GM13977 (cell line): ENCODE results near the gene RAD51B.
"Not testable (repeated sequence)": the region's sequence is repeated elsewhere in the genome, so short reads cannot be mapped to it uniquely, and the experiment has no call there.

ENCODE experiments used
- DNase-seq: peaks from one replicate; pipeline ENCODE4 v3.0.0; 2012; ENCODE audit warnings: low spot score
- in situ Hi-C: fragments of 300-500 bp; cut with MboI; formaldehyde crosslinking; loops from one replicate; pipeline ENCODE4 v1.12.0; 2022; ENCODE audit warnings: low sequenced_read_pairs, low pct_unique_long_range_greater_than_20kb, mixed read lengths, inconsistent platforms; ENCODE audit not compliant: unreplicated experiment
- TF ChIP-seq, protein P1 (sequence below): IDR thresholded peaks from 2 replicates; pipeline ENCODE4 v1.5.1; 2012; ENCODE audit warnings: mild to moderate bottlenecking, control low read depth; ENCODE audit not compliant: insufficient read depth; ENCODE audit errors: extremely low read depth, missing control alignments

Gene RAD51B

GRCh38 chr14:68284333-68284732 lies 464.8 kb downstream of the RAD51B start:
- in situ Hi-C loops = no loop called here
- no peak for DNase-seq
- TF ChIP-seq, protein P1, sequence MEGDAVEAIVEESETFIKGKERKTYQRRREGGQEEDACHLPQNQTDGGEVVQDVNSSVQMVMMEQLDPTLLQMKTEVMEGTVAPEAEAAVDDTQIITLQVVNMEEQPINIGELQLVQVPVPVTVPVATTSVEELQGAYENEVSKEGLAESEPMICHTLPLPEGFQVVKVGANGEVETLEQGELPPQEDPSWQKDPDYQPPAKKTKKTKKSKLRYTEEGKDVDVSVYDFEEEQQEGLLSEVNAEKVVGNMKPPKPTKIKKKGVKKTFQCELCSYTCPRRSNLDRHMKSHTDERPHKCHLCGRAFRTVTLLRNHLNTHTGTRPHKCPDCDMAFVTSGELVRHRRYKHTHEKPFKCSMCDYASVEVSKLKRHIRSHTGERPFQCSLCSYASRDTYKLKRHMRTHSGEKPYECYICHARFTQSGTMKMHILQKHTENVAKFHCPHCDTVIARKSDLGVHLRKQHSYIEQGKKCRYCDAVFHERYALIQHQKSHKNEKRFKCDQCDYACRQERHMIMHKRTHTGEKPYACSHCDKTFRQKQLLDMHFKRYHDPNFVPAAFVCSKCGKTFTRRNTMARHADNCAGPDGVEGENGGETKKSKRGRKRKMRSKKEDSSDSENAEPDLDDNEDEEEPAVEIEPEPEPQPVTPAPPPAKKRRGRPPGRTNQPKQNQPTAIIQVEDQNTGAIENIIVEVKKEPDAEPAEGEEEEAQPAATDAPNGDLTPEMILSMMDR = no peak

DNA sequence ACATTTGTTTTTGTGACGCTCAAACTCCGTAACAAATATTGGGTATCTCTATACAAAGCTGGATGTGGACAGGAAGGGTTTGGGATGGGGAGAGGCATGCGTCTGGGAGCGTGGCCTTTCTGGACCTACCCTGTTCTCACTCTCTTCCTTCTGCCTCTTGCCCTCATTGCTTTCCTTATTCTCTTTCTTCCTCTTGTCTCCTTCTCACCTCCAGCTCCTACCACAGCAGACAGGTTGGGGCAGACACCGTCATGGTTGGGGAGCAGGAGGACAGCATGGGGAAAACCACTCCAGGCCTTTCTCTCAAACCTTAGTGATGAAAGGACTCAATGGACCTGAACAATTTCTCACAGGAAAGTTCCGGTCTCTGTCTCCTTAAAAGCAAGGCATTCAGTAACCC lies 465.3 kb downstream of the RAD51B start:
- no peak for DNase-seq
- TF ChIP-seq, protein P1 = no peak
- in situ Hi-C loops = no loop called here

GRCh38 chr14:68285421-68286179 lies 466.0 kb downstream of the RAD51B start:
- DNase-seq = no peak
- TF ChIP-seq, protein P1 = no peak
- in situ Hi-C loops = no loop called here

DNA sequence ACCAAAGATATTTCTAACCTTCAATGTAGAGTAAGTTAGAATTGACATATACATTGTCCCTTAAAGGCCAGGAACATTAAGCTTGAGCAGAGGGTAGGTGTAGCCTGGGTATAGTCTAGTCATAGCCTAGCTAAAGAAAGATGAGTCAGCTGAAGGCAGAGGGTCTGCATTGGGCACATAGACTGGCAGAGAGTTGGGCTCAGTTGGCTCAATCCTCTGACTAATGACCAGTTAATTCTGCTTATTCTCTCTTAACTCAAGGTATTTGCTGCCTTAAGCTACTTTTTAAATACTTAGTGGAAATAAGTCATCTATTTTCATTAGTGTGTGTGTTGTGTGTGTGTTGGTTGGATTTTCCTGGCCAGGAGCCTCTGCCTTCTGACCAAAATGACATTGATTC lies 467.1 kb downstream of the RAD51B start:
- in situ Hi-C loops = no loop called here
- TF ChIP-seq, protein P1 = no peak
- DNase-seq = no peak

DNA sequence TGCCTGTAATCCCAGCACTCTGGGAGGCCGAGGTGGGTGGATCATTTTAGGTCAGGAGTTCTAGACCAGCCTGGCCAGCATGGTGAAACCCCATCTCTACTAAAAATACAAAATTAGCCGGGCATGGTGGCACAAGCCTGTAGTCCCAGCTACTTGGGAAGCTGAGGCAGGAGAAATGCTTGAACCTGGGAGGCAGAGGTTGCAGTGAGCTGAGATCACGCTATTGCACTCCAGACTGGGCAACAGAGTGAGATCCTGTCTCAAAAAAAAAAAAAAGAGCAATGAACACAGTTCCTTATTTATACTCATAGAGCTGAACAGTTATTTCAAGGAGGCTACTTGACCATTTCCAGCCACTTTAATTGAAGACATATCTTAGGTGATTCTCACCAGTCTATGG lies 469.9 kb downstream of the RAD51B start:
- DNase-seq, in situ Hi-C loops: not testable (repeated sequence)

DNA sequence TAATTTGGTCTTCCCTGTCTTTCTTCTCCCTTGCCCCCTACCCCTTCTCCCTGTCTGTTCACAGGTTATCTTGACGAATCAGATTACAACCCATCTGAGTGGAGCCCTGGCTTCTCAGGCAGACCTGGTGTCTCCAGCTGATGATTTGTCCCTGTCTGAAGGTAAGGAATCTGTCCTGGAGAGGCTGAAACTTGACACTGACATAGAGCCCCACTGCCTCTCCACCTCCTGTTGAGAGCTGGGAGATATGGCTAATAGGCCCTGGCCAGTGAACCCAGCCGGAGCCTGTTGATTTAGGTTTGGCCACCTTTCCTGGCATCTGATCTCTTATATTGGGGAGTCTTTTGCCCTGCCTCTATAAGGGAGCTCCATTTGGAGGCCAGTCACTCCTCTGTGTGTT lies 472.2 kb downstream of the RAD51B start:
- in situ Hi-C loops = no loop called here
- TF ChIP-seq, protein P1 = no peak
- DNase-seq = no peak

DNA sequence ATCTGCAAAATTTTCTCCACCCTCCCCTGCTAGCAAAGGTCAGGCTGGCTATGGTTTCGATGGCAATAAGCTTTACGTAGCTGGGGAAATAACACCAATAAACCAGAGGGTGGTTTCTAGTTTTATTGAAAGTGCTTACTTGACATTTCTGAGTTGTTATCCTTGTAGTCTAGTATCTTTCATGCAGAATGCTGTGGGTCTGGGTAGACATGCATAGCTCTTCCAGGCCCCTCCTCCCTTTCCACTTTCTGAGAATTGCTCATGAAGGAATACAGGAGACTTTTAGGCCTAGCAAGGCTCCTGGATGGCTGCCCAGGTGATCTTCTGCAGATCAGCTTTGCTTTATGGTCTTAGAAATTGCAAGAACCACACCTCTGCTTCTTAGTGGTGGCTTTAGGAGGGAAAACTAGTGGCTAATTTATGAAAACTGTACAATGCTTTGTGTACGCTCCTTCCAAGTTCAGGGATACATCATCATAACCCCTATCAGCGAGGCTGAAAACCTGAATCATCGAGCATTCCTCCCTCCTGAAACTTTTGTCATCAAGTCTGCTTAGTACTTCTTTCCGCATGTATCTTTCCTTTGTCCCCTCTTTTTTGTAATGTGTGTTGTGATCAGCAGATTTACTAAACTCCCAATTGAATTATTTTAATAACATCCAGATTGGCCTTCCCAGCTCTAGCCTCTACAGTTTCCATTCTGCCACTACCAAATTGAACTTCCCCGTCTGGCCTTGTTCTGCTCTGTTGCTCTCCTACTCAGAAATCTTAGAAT lies 473.0 kb downstream of the RAD51B start:
- TF ChIP-seq, protein P1 = no peak
- DNase-seq = no peak
- in situ Hi-C loops = no loop called here
